ENCODE results near the gene SLC25A33. TPM values are rescaled to one million over a fixed set of nuclear protein-coding genes. Genes with fewer than 3 reads are reported as not detected.

Gene SLC25A33
- total and polyA plus RNA-seq, 2 experiments from 2014 or later: 13.3 to 18.8 TPM

- Histone ChIP-seq H3K9me2 (ENCODE audit: insufficient read depth) (no peaks in the 10 kb centered on the region), H4K20me1 (replicated peaks; ENCODE audit: insufficient read depth) (peaks cover 71% of the 10 kb centered on the region), H3K36me3 (ENCODE audit: insufficient read depth) (peaks cover 30% of the 10 kb centered on the region), H3K27me3 (ENCODE audit: insufficient read depth) (no peaks in the 10 kb centered on the region), H3K4me3 (no peak overlapping the region), H3F3A (replicated peaks; ENCODE audit: low read depth) (no peaks in the 10 kb centered on the region), H3K27ac (ENCODE audit: low read depth) (no peak overlapping the region), H3K79me2 (replicated peaks; ENCODE audit: insufficient read depth) (peaks cover 26% of the 10 kb centered on the region), H3K4me2 (no peak overlapping the region), H2AFZ (no peak overlapping the region), H3K4me1 (ENCODE audit: insufficient read depth) (peaks cover 8% of the 10 kb centered on the region; the same call in 1 of the 2 replicates)
- peaks cover 2% of the 10 kb centered on the region for H3K27me3 Mint-ChIP-seq (ENCODE audit: insufficient read depth, low read depth, poor library complexity)
- no peak overlapping the region for H3K4me3 Mint-ChIP-seq
- no peak overlapping the region for H3K27ac Mint-ChIP-seq
- DNase-seq (ENCODE audit: low spot score) (no peak), ATAC-seq (no peak)
- peaks cover 6% of the 10 kb centered on the region; the same call in 1 of the 3 replicates for H3K4me1 Mint-ChIP-seq
- TF ChIP-seq STAT1 (IDR thresholded peaks at IDR 0.05; ENCODE audit: unreplicated experiment) (no peak), NANOG (IDR thresholded peaks at IDR 0.05; ENCODE audit: borderline replicate concordance) (no peak)
- TF ChIP-seq, protein P1, sequence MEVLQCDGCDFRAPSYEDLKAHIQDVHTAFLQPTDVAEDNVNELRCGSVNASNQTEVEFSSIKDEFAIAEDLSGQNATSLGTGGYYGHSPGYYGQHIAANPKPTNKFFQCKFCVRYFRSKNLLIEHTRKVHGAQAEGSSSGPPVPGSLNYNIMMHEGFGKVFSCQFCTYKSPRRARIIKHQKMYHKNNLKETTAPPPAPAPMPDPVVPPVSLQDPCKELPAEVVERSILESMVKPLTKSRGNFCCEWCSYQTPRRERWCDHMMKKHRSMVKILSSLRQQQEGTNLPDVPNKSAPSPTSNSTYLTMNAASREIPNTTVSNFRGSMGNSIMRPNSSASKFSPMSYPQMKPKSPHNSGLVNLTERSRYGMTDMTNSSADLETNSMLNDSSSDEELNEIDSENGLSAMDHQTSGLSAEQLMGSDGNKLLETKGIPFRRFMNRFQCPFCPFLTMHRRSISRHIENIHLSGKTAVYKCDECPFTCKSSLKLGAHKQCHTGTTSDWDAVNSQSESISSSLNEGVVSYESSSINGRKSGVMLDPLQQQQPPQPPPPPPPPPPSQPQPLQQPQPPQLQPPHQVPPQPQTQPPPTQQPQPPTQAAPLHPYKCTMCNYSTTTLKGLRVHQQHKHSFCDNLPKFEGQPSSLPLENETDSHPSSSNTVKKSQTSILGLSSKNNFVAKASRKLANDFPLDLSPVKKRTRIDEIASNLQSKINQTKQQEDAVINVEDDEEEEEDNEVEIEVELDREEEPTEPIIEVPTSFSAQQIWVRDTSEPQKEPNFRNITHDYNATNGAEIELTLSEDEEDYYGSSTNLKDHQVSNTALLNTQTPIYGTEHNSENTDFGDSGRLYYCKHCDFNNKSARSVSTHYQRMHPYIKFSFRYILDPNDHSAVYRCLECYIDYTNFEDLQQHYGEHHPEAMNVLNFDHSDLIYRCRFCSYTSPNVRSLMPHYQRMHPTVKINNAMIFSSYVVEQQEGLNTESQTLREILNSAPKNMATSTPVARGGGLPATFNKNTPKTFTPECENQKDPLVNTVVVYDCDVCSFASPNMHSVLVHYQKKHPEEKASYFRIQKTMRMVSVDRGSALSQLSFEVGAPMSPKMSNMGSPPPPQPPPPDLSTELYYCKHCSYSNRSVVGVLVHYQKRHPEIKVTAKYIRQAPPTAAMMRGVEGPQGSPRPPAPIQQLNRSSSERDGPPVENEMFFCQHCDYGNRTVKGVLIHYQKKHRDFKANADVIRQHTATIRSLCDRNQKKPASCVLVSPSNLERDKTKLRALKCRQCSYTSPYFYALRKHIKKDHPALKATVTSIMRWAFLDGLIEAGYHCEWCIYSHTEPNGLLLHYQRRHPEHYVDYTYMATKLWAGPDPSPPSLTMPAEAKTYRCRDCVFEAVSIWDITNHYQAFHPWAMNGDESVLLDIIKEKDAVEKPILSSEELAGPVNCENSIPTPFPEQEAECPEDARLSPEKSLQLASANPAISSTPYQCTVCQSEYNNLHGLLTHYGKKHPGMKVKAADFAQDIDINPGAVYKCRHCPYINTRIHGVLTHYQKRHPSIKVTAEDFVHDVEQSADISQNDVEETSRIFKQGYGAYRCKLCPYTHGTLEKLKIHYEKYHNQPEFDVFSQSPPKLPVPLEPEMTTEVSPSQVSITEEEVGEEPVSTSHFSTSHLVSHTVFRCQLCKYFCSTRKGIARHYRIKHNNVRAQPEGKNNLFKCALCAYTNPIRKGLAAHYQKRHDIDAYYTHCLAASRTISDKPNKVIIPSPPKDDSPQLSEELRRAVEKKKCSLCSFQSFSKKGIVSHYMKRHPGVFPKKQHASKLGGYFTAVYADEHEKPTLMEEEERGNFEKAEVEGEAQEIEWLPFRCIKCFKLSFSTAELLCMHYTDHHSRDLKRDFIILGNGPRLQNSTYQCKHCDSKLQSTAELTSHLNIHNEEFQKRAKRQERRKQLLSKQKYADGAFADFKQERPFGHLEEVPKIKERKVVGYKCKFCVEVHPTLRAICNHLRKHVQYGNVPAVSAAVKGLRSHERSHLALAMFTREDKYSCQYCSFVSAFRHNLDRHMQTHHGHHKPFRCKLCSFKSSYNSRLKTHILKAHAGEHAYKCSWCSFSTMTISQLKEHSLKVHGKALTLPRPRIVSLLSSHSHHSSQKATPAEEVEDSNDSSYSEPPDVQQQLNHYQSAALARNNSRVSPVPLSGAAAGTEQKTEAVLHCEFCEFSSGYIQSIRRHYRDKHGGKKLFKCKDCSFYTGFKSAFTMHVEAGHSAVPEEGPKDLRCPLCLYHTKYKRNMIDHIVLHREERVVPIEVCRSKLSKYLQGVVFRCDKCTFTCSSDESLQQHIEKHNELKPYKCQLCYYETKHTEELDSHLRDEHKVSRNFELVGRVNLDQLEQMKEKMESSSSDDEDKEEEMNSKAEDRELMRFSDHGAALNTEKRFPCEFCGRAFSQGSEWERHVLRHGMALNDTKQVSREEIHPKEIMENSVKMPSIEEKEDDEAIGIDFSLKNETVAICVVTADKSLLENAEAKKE (CRISPR knock-in tag; IDR thresholded peaks at IDR 0.05): no peak
- H3K36me3 Mint-ChIP-seq (ENCODE audit: low read depth): peaks cover 56% of the 10 kb centered on the region
- H3K9me3 Mint-ChIP-seq: no peaks in the 10 kb centered on the region
Observed at GRCh38 chr1:9557624-9558023, 18.4 kb downstream of the SLC25A33 start.

GRCh38 chr1:9558271-9558945, 19.1 kb downstream of the SLC25A33 start:
- H2AFZ ChIP-seq: no peak overlapping the region
- H3F3A ChIP-seq (replicated peaks; ENCODE audit: low read depth): no peaks in the 10 kb centered on the region
- H3K27ac ChIP-seq (ENCODE audit: low read depth): no peak overlapping the region
- Mint-ChIP-seq H3K27me3 (ENCODE audit: insufficient read depth, low read depth, poor library complexity) (peaks cover 2% of the 10 kb centered on the region), H3K4me1 (peaks cover 6% of the 10 kb centered on the region; the same call in 1 of the 3 replicates), H3K9me3 (no peaks in the 10 kb centered on the region), H3K27ac (no peak overlapping the region), H3K4me3 (no peak overlapping the region), H3K36me3 (ENCODE audit: low read depth) (peaks cover 61% of the 10 kb centered on the region)
- DNase-seq (ENCODE audit: low spot score) (no peak), ATAC-seq (no peak)
- peaks cover 33% of the 10 kb centered on the region for H3K36me3 ChIP-seq (ENCODE audit: insufficient read depth)
- H3K4me3 ChIP-seq: no peak overlapping the region
- peaks cover 8% of the 10 kb centered on the region; the same call in 1 of the 2 replicates for H3K4me1 ChIP-seq (ENCODE audit: insufficient read depth)
- peaks cover 68% of the 10 kb centered on the region for H4K20me1 ChIP-seq (replicated peaks; ENCODE audit: insufficient read depth)
- H3K79me2 ChIP-seq (replicated peaks; ENCODE audit: insufficient read depth): peaks cover 25% of the 10 kb centered on the region
- H3K4me2 ChIP-seq: no peak overlapping the region
- no peaks in the 10 kb centered on the region for H3K9me2 ChIP-seq (ENCODE audit: insufficient read depth)
- H3K27me3 ChIP-seq (ENCODE audit: insufficient read depth): no peaks in the 10 kb centered on the region
- TF ChIP-seq ZNF331 (CRISPR knock-in tag; IDR thresholded peaks at IDR 0.05; ENCODE audit: low read depth): no peak
- TF ChIP-seq, protein P1 (CRISPR knock-in tag; IDR thresholded peaks at IDR 0.05): no peak
